HG02938 (cell line): Measurements from ENCODE around the gene MAP1LC3A.

Experiments used
- ATAC-seq: cut with Tn5 transposase; IDR thresholded peaks from one replicate; pipeline ENCODE4 v1.9.1; 2021; ENCODE audit warnings: mild to moderate bottlenecking, moderate library complexity; ENCODE audit not compliant: unreplicated experiment

Gene MAP1LC3A

GRCh38 chr20:34574861-34575260 is 16.3 kb downstream of the MAP1LC3A start:
- no peak for ATAC-seq

- no peak for ATAC-seq
Observed at GRCh38 chr20:34575271-34575670, 16.8 kb downstream of the MAP1LC3A start.

DNA sequence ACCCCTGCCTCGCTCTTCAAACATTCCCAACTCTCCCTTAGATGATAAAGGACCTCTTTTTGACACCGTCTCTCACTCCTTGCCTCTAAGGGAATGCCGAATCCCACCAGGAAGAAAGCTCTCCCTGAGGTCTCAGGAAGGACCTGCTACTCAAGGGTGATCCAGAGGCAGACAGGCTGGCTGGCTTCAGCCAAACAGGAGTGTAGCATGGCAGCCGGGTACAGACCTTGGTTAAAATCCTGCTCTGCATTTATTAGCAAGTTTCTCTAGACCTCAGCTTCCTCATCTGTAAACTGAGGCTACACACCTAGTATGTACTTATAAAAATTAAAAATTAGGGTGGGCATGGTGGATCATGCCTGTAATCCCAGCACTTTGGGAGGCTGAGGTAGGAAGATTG is 17.2 kb downstream of the MAP1LC3A start:
- ATAC-seq, result no peak

DNA sequence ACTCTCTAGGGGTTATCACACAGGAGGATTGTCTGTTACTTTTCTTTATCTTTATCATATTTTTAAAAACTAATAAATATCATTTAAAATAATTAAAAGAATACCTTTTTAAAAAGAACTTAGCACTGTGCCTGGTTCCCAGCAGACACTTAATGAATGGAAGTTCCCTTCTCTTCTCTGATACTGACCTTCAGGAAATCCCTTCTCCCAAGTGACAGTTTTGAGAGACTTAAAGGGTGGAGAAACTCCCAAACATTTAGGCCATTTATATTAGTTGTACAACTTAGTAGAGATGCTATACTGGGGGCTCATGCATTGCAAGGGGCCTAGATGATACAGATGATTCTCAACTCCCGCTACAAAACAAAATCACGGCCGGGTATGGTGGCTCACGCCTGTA is 18.5 kb downstream of the MAP1LC3A start:
- no peak for ATAC-seq

- no peak for ATAC-seq
Observed at GRCh38 chr20:34578025-34578424, 19.5 kb downstream of the MAP1LC3A start.

DNA sequence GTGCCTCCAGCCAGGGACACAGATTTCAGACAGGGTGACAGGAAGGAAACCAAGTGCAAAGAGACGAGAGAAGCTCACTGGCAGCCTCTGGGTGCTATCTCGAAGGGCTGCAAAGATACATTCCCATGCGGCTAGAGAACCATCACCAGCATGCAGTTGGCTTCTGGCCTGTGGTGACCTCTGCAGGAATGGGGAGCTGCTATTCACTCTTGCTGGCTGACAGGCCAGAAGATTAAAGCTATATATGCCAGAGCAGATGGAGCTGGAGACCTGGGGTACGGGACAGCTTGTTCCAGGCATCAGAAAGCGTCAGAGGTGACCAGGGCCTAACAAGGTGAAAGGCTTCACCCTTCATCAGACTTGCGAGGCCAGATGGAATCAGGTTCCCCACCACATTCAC is 20.0 kb downstream of the MAP1LC3A start:
- ATAC-seq, result no peak

DNA sequence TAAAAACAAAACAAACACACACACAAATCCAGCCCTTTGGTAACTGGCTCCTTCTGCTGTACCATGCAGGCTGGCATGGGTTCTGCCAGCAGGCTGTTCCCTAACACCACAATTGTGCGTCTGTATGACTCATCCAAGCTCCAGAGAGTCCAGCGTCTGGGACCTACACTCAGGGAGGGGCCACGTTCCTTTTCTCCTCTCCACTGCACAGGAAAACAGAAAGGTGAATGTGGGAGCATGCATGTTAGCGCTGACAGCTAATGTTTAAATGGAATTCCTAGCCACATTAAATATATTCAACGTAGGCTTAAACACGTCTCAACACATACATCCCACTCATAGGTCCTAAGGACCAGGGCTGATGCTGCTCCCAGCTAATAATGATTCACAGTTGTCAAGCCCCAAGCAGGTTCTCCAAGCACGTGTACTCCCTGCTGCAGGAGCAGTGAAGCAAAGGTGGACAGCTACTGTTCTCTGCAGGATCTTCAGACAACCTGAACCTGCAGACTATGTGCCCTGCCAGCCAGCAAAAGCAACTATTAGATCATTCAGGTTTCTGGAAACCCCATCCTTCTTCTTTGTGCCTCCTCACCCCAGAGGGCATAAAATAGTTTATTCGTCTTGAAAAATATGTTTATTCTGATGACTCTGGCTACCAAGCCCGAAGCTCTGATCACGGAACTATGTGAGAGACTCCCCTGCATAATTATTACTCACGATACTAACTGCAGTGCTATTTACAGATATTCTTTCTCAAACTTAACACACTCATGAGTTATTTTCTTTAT is 20.9 kb downstream of the MAP1LC3A start:
- ATAC-seq, result no peak

GRCh38 chr20:34579979-34580940 is 21.7 kb downstream of the MAP1LC3A start:
- no peak for ATAC-seq

- no peak for ATAC-seq
Observed at GRCh38 chr20:34581341-34582184, 23.0 kb downstream of the MAP1LC3A start.

GRCh38 chr20:34582221-34582620 is 23.7 kb downstream of the MAP1LC3A start:
- no peak for ATAC-seq

DNA sequence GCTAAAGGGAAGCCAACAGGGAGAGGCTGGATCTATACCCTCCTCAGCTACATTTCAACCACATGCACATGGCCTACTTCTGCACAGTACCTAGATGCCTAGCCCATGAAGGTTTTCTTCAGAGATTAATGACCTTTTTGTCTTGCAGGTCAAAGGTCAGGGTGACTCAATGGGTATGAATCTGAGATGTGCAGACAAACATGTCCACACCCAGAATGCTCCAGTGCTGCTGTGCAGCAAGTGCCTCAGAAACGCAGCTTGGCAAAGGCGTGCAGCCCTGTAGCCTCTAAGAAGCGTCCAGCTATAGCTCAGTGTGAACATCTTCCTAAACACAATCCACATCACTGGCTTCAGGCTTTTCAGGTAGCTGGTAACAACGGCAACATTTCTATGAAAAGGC is 24.4 kb downstream of the MAP1LC3A start:
- no peak for ATAC-seq

DNA sequence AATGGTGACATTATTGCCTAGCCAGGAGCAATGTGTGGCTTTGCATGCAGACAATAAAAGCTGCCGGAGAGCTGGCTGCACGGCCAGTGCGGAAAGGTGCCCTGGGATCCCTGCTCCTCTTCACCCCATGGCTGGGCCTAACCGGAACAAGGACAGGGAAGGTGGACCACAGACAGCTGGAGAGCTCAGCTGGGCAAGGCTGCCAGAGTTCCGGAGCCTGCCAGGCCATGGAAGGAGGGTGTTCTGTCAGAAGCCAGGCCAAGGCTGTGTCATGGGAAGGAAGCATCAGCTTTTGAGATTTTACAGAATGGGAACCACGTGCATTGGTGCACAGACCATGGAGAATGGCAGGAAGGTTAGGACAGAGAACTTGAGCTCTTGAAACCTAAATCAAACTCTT is 25.0 kb downstream of the MAP1LC3A start:
- ATAC-seq, result no peak

DNA sequence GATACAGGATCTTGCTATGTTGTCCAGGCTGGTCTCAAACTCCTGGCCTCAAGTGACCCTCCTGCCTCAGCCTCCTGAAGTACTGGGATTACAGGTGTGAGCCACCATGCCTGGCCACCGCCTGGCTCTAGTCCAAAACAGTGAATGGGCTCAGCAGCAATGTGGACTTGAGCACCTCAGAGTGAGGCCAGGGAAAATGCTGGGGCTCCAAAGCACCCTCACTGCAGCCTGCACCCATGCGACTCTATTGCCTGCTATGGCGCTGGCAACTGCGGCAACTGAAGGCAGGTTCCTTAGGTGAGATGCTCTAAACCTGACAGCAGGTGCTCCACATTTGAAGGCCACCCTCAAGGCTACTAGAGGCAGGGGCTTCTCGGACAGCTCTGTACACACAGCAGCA is 26.5 kb downstream of the MAP1LC3A start:
- no peak for ATAC-seq

DNA sequence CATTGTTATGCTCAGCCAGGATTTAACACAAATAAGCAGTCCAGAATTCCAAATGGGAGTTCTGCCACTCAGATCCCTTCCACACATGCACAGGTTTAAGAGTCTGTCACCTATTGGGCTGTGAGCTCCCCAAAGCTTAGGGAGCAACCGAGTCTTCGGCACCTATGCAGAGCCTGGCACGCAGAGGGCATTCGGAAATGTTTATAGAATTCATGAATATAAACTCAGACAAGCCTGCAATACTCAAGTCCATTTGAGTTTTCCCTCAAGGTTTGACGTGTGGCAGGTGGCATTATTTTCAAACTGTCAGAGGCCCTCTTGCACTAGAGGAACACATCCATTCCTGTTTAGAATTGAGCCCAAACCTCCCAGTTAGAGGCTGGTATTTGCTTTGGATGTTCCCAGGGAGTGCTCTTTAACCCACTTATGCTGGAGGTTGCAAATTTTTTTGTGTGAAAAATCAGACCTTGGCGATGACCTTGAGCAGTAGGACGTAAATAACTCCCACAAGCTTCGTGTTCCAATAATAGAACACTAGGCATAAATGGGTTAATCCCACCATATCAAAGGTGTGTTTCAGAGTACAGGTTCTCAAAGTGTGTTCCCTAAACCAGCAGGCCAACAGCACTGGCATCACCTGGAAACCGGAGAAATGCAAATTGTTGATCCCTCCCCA is 28.1 kb downstream of the MAP1LC3A start:
- no peak for ATAC-seq

DNA sequence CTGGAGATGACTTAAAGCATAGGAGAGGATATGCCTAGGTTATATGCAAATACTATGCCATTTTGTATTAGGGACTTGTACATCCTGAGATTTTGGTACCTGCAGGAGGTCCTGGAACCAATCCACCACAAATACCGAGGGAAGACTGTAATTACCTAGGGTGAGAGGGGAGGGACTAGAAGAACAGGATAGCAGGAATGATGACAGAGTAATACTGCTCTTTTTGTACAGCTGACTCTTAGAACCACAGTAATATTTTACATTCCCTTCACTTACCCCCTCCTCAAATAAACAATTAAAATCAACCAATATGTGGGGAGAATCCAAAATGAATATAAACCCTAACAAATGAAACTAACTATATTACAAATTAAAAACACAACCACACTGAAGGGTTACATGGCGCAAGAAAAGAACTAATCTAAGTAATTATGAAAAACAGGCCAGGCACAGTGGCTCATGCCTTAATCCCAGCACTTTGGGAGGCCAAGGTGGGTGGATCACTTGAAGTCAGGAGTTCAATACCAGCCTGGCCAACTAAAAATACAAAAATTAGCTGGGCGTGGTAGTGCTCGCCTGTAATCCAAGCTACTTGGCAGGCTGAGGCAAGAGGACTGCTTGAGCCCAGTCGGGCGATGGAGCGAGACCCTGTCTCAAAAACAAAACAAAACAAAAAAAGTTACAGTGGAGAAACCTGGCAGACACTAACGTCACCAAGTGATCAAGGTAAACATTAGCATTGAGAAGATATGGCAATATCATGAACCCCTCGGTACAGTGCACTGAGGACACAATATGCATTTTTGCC is 37.1 kb downstream of the MAP1LC3A start:
- no peak for ATAC-seq

DNA sequence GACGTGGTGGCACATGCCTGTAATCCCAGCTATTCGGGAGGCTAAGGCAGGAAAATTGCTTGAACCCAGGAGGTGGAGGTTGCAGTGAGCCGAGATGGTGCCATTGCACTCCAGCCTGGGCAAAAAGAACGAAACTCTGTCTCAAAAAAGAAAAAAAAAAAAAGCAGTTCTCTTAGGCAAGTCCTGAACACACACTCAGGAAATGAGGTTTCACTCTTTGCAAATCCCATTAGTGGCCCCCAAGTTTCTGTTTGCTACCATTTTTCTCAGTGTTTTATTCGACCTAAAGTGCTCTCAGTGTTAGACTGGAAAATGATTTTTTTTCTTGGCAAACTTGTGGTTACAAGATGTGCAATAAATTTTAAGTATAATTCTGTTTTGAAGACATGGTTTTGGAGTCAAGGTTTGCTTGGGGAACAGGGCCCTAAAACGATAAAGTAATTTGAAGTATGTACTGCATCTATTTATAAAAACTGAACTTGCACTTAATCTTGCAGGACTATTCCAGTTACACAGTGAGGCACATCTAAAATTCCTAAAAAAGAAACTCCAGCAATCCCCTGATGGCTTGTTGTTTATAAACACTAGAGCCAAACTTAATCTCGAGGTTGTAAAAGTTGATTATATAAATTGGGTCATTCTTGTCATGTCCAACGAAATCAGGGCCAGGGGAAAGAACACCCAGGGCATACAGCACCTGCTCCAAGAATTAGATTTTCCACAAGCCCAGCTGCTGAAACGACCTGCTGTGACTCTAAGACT is 42.6 kb downstream of the MAP1LC3A start:
- ATAC-seq, result no peak

GRCh38 chr20:34604980-34605788 is 46.7 kb downstream of the MAP1LC3A start:
- ATAC-seq, result no peak

DNA sequence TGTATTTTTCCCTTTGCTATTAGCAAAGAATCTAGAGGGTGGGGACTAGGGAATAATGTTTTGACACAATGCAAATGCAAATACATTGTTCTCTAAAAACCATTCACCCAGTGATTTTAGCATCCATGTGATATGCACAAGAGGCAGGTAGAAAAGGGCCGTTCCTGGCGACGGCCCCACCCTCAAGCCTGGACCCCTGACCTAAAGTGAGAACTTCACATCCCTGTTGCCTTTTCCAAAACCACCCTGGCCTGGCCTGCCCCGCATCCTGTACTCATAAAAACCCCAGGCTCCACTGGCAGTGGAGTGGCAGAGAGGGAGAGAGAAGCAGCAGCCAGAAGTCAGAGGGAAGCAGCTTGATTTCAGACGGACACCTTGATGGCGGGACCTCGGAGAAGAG is 48.5 kb downstream of the MAP1LC3A start:
- ATAC-seq, result no peak
